Type B pancreatic cell (in vitro differentiated cells): ENCODE measurements around the gene C19orf12. TPM values are rescaled to one million over a fixed set of nuclear protein-coding genes. Genes with fewer than 3 reads are reported as not detected.

Experiments used
- DNase-seq: peaks from one replicate; pipeline ENCODE4 v3.0.0; 2021; ENCODE audit warnings: mixed read lengths; ENCODE audit not compliant: unreplicated experiment; ENCODE audit errors: extremely low spot score
- H3K27ac Mint-ChIP-seq: 2 replicates; pipeline ENCODE4 v1.8.0; 2021; ENCODE audit warnings: mild to moderate bottlenecking, mixed read lengths
- H3K27me3 Mint-ChIP-seq: 2 replicates; pipeline ENCODE4 v1.8.0; 2021; ENCODE audit warnings: mixed read lengths
- H3K36me3 Mint-ChIP-seq: 2 replicates; pipeline ENCODE4 v1.8.0; 2021; ENCODE audit warnings: mixed read lengths
- H3K4me1 Mint-ChIP-seq: one replicate; pipeline ENCODE4 v1.8.0; 2021; ENCODE audit warnings: mixed read lengths; ENCODE audit not compliant: unreplicated experiment
- H3K4me3 Mint-ChIP-seq: 2 replicates; pipeline ENCODE4 v1.8.0; 2021; ENCODE audit warnings: mild to moderate bottlenecking, mixed read lengths
- H3K9me3 Mint-ChIP-seq: 2 replicates; pipeline ENCODE4 v1.8.0; 2021; ENCODE audit warnings: mixed read lengths
- total RNA-seq: library from RNA; stranded (reverse); gene quantifications from 2 replicates; pipeline ENCODE4 v1.2.1, GENCODE V29; 2021; ENCODE audit warnings: low replicate concordance
- TF ChIP-seq, protein P1 (sequence below): fragments of 200-600 bp; sonication (generic); conservative IDR thresholded peaks from 2 replicates; pipeline ENCODE4 v1.5.0; 2021; ENCODE audit warnings: antibody characterized with exemption, mild to moderate bottlenecking

Gene C19orf12
- total RNA-seq, 1 donor from 2014 or later = 23.9 TPM

DNA sequence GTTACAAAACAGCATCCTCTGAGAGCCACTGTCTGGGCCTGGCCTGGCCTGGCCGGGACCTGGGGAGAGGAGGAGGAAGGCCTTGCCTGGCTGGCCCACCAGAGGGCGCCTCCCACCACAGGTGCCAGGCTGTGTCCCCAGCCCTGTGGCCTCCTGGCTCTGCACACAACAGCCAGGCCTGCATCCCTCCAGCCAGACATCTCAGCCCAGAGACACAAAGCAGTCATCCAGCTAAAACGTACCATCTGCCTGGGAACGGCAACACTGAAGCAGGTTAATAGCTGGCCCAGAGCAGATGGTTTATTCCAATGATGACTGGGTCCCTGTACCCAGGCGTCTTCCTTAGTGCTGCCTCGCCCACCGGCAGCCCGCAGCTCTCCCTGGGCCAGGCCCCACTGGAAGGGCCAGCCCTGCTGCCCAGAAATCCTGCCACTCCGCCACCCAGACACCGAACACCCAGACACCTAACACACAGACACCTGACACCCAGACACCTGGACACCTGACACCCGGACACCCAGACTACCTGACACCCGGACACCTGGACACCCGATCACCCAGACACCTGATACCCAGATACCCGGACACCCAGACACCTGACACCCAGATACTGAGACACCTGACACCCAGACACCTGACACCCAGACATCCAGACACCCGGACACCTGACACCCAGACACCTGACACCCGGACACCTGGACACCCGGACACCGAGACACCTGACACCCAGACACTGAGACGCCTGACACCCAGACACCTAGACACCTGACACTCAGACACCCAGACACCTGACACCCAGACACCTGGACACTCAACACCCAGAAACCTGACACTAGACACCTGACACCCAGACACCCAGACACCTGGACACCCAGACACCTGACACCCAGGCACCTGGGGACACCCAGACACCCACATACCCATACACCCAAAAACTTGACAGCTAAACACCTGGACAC lies 20.1 kb downstream of the C19orf12 start:
- Mint-ChIP-seq H3K4me1 (peaks cover 4% of the 10 kb centered on the region), H3K27me3 (no peaks in the 10 kb centered on the region), H3K4me3 (no peak overlapping the region), H3K27ac (no peak overlapping the region), H3K36me3 (no peaks in the 10 kb centered on the region), H3K9me3 (no peaks in the 10 kb centered on the region)
- DNase-seq = peak; percentile 82
- TF ChIP-seq, protein P1, sequence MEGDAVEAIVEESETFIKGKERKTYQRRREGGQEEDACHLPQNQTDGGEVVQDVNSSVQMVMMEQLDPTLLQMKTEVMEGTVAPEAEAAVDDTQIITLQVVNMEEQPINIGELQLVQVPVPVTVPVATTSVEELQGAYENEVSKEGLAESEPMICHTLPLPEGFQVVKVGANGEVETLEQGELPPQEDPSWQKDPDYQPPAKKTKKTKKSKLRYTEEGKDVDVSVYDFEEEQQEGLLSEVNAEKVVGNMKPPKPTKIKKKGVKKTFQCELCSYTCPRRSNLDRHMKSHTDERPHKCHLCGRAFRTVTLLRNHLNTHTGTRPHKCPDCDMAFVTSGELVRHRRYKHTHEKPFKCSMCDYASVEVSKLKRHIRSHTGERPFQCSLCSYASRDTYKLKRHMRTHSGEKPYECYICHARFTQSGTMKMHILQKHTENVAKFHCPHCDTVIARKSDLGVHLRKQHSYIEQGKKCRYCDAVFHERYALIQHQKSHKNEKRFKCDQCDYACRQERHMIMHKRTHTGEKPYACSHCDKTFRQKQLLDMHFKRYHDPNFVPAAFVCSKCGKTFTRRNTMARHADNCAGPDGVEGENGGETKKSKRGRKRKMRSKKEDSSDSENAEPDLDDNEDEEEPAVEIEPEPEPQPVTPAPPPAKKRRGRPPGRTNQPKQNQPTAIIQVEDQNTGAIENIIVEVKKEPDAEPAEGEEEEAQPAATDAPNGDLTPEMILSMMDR = peak; percentile 92

DNA sequence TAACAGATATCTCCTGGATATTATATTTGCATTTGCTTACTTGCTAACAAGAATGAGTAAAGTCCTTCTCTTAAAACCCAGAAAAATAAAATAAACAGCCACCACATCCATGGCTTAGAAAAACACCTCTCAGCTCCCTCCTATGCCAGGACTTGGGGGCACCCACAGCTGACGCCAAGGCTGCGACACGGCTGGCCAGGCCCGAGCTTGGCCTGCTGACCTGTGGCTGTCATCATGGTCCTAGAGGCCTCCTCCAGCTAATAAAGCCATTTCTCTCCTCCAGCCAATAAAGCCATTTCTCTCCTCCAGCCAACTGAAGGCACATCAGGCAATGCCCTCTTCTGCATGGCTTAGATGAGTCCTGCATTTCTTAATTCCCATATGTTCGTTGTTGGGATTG lies 20.9 kb downstream of the C19orf12 start:
- Mint-ChIP-seq H3K9me3 (no peaks in the 10 kb centered on the region), H3K36me3 (no peaks in the 10 kb centered on the region), H3K4me3 (no peak overlapping the region), H3K4me1 (peaks cover 8% of the 10 kb centered on the region), H3K27me3 (no peaks in the 10 kb centered on the region), H3K27ac (no peak overlapping the region)
- TF ChIP-seq, protein P1 = no peak
- DNase-seq = no peak

DNA sequence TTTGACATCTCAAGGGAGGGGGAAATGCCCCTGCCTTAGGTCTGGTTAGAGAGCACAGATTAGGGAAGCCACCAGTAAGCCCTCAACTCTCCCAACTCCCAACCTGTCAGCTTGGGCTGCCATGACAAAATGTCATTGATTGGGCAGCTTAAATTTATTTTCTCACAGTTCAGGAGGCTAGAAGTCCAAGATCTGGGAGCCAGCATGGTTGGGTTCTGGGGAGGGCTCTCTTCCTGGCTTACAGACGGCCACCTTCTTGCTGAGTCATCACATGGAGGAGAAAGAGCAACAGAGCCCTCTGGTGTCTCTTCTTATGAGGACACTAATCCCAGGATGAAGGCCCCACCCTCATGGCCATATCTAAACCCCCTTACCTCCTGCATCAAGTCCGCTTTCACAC lies 24.2 kb downstream of the C19orf12 start:
- peak overlapping the region; percentile 61 for H3K27ac Mint-ChIP-seq
- DNase-seq = no peak
- no peak overlapping the region for H3K4me3 Mint-ChIP-seq
- no peaks in the 10 kb centered on the region for H3K36me3 Mint-ChIP-seq
- no peaks in the 10 kb centered on the region for H3K9me3 Mint-ChIP-seq
- no peaks in the 10 kb centered on the region for H3K27me3 Mint-ChIP-seq
- H3K4me1 Mint-ChIP-seq = peaks cover 16% of the 10 kb centered on the region
- TF ChIP-seq, protein P1 = peak; percentile 65

DNA sequence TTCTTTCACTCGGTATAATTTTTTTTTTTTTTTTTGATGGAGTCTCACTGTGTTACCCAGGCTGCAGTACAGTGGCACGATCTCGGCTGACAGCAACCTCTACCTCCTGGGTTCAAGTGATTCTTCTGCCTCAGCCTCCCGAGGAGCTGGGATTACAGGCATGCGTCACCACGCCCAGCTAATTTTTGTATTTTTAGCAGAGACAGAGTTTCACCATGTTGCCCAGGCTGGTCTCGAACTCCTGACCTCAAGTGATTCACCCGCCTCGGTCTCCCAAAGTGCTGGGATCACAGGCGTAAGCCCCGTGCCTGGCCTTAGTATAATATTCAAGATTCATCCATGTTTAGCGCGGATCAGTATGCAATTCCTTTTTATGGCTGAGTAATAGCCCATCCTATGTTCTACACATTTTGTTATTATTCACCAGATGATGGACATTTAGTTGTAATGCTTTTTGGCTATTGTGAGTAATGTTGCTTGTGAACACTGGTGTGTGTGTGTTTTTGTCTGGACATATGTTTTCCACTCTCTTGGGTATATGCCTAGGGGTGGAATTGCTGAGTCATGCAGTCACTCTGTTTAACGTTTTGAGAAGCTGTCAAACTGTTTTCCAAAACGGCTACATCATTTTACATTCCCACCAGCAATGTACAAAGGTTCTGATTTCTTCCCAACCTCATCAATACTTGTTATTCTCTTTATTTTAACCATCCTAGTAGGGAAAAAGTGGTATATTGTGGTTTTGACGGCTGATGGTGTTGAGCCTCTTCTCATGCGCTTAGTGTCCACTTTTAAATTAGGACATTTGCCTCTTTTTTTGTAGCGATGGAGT lies 26.9 kb downstream of the C19orf12 start:
- TF ChIP-seq, protein P1 = no peak

DNA sequence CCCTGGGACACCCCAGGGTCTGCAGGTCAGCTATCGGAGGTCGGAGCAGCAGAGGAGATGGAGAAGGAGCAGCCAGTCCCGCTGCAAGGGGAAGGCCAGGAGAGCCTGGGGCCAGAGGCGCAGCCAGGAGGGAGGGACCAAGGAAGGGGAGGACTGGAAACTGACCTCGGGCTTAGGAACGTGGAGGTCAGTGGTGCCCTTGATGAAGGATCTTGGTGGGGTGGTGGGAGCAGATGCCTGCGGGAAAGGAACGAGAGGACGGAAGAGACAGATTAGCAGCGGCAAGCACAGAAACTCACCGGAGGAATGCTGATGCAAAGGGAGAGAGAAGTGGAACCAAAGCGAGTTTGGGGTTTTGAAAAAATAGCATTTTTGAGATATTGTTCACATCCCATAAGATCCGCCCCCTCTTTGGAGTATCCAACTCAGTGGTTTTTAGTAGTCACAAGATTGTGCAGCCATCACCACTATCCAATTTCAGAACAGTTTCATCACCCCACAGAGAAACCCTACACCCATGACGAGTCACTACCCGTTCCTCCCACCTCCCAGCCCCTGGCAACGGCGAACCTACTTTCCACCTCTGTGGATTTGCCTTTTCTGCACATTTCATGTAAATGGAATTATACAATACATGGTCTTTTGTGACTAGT lies 27.7 kb downstream of the C19orf12 start:
- Mint-ChIP-seq H3K4me3 (no peak overlapping the region), H3K9me3 (no peaks in the 10 kb centered on the region), H3K36me3 (no peaks in the 10 kb centered on the region), H3K27me3 (no peaks in the 10 kb centered on the region), H3K4me1 (peaks cover 16% of the 10 kb centered on the region), H3K27ac (peak overlapping the region; percentile 75)
- TF ChIP-seq, protein P1 = no peak
- DNase-seq = no peak

More for the DNA sequence above, 26.9 kb downstream of the C19orf12 start:
- H3K27ac Mint-ChIP-seq = peak overlapping the region; percentile 61
- H3K36me3 Mint-ChIP-seq = no peaks in the 10 kb centered on the region
- DNase-seq = no peak
- no peak overlapping the region for H3K4me3 Mint-ChIP-seq
- no peaks in the 10 kb centered on the region for H3K27me3 Mint-ChIP-seq
- H3K4me1 Mint-ChIP-seq = peaks cover 16% of the 10 kb centered on the region
- no peaks in the 10 kb centered on the region for H3K9me3 Mint-ChIP-seq
